HG03175 (cell line): ENCODE results near the gene DUSP6.

Experiments used
- ATAC-seq: cut with Tn5 transposase; IDR thresholded peaks from one replicate; pipeline ENCODE4 v1.9.1; 2021; ENCODE audit warnings: mild to moderate bottlenecking, moderate library complexity; ENCODE audit not compliant: unreplicated experiment

The DUSP6 gene

GRCh38 chr12:89305373-89305772 is 46.9 kb downstream of the DUSP6 start:
- ATAC-seq, result no peak

DNA sequence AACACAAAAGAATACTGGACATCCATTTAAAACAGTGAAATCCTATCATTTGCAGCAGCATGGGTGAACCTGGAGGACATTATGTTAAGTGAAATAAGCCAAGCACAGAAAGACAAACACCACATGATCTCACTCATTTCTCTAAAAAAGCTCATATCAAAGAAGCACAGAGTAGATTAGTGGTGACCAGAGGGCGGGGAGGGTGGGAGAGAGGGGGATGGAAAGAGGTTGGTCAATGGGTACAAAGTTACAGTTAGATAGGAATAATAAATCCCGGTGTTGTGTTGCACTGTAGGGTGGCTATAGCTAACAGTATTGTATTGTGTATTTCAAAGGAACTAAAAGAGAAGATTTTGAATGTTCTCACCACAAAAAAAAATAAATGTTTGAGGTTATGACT is 52.4 kb downstream of the DUSP6 start:
- no peak for ATAC-seq

- ATAC-seq, result no peak
Measured at GRCh38 chr12:89299417-89299816, 52.9 kb downstream of the DUSP6 start.
